HEK293T (cell line): ENCODE measurements around the gene APPBP2.

Experiments used
- CTCF ChIA-PET: fragments of 350-600 bp; formaldehyde crosslinking; extraction: SDS; loops from one replicate; lab custom pipeline; 2021; ENCODE audit warnings: antibody characterized with exemption, inconsistent platforms; lab: Yijun Ruan, JAX
- POLR2A ChIA-PET: fragments of 350-600 bp; formaldehyde crosslinking; extraction: SDS; loops from one replicate; lab custom pipeline; 2020; ENCODE audit warnings: antibody characterized with exemption, inconsistent platforms; lab: Yijun Ruan, JAX
- DNase-seq: peaks from one replicate; pipeline ENCODE4 v3.0.0; 2012; ENCODE audit warnings: mixed read lengths; ENCODE audit errors: extremely low spot score
- ARNT ChIP-seq: fragments of 450-650 bp; IDR thresholded peaks from 2 replicates; pipeline ENCODE4 v1.6.1; 2017; ENCODE audit warnings: mild to moderate bottlenecking
- BHLHE40 ChIP-seq: fragments of 450-650 bp; IDR thresholded peaks from 2 replicates; pipeline ENCODE4 v1.6.1; 2016; ENCODE audit warnings: mild to moderate bottlenecking, moderate library complexity, borderline replicate concordance
- CTBP1 ChIP-seq: fragments of 450-650 bp; IDR thresholded peaks from 2 replicates; pipeline ENCODE4 v1.6.1; 2016; ENCODE audit warnings: borderline replicate concordance
- ELF4 ChIP-seq: fragments of 450-650 bp; IDR thresholded peaks from 2 replicates; pipeline ENCODE4 v1.6.1; 2017; ENCODE audit warnings: antibody characterized with exemption
- FOXA1 ChIP-seq: fragments of 450-650 bp; IDR thresholded peaks from 2 replicates; pipeline ENCODE4 v1.6.1; 2016; ENCODE audit warnings: mild to moderate bottlenecking
- FOXK2 ChIP-seq: fragments of 450-650 bp; IDR thresholded peaks from 2 replicates; pipeline ENCODE4 v1.6.1; 2016; ENCODE audit warnings: mild to moderate bottlenecking
- FOXM1 ChIP-seq: fragments of 450-650 bp; IDR thresholded peaks from 2 replicates; pipeline ENCODE4 v1.6.1; 2017; ENCODE audit warnings: mild to moderate bottlenecking, borderline replicate concordance
- HDGF ChIP-seq: fragments of 450-650 bp; IDR thresholded peaks from 2 replicates; pipeline ENCODE4 v1.6.1; 2017; ENCODE audit warnings: antibody characterized with exemption, borderline replicate concordance
- L3MBTL2 ChIP-seq: fragments of 450-650 bp; conservative IDR thresholded peaks from 2 replicates; pipeline ENCODE4 v1.6.1; 2016; ENCODE audit warnings: mild to moderate bottlenecking
- LEF1 ChIP-seq: fragments of 450-650 bp; IDR thresholded peaks from 2 replicates; pipeline ENCODE4 v1.6.1; 2017; ENCODE audit warnings: mild to moderate bottlenecking, borderline replicate concordance
- NFRKB ChIP-seq: fragments of 450-650 bp; IDR thresholded peaks from 2 replicates; pipeline ENCODE4 v1.6.1; 2016; ENCODE audit warnings: mild to moderate bottlenecking, moderate library complexity
- PKNOX1 ChIP-seq: fragments of 450-650 bp; IDR thresholded peaks from 2 replicates; pipeline ENCODE4 v1.6.1; 2016
- SP1 ChIP-seq: fragments of 450-650 bp; IDR thresholded peaks from 2 replicates; pipeline ENCODE4 v1.6.1; 2017
- SUZ12 ChIP-seq: fragments of 450-650 bp; IDR thresholded peaks from 2 replicates; pipeline ENCODE4 v1.6.1; 2016; ENCODE audit warnings: mild to moderate bottlenecking
- TARDBP ChIP-seq: fragments of 450-650 bp; IDR thresholded peaks from 2 replicates; pipeline ENCODE4 v1.6.1; 2016
- ZNF384 ChIP-seq: fragments of 450-650 bp; IDR thresholded peaks from 2 replicates; pipeline ENCODE4 v1.6.1; 2016

Gene APPBP2

DNA sequence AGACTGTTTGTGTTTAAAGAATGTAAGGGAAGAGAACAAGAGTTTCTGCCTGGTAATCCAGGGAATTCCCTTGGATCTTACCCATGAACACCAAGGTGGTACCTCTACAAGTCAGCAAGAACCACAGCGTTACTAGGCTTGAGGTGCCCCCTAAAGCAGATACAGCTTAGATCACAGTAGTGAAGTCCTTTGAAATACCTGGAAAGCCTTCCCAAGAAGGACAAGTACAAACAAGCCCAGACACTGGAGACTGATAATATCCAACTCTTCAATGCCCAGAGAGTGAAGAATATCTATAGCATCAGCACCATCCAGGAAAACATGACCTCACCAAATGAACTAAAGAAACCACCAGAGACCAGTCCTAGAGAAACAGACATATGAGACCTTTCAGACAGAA is 3.8 kb upstream of the APPBP2 start:
- TF ChIP-seq TARDBP (no peak), L3MBTL2 (no peak), ZNF384 (no peak), NFRKB (no peak), BHLHE40 (no peak), FOXM1 (no peak), ELF4 (no peak), ARNT (no peak)
- CTCF ChIA-PET, result no interaction called here
- no peak for DNase-seq
- POLR2A ChIA-PET, result no interaction called here

DNA sequence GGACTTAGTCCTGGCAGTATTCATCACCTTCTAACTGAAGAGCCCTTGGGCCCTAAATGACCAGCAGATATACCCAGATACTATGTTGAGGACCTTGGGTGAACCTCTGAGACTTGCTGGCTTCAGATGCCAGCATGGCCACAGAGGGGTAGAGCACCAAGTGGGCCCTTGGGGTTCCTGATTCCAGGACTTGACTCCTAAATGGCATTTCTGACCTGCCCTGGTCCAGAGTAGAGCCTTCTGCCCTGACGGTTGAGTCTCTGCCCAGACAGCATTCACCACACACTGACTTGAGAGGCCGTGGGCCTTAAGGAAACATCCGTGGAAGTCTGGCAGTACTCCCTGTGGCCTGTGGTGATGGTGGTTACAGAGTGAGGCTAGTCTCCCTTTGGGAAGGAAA is 2.8 kb upstream of the APPBP2 start:
- no peak for DNase-seq
- ChIA-PET POLR2A (no interaction called here), CTCF (no interaction called here)
- no peak for TF ChIP-seq FOXA1
- no peak for TF ChIP-seq ELF4
- no peak for TF ChIP-seq FOXK2
- TF ChIP-seq ARNT, result no peak
- no peak for TF ChIP-seq ZNF384
- TF ChIP-seq NFRKB, result no peak
- no peak for TF ChIP-seq PKNOX1
- no peak for TF ChIP-seq BHLHE40

DNA sequence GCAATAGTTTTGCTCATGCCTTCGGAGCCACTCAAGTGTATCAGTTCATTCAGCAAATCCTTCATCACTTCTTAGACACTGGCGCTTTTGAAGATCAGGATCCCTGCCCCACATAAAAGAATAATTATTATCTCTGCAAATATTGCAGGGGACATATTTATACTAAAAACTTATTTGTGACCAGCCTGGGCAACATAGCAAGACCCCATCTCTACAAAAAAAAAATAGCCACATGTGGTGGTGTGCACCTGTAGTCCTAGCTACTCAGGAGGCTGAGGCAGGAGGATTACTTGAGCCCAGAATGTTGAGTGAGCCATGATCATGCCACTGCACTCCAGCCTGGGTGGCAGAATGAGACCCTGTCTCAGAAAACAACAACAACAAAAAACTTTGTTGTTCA is 1.7 kb upstream of the APPBP2 start:
- TF ChIP-seq LEF1 (no peak), HDGF (no peak), SP1 (no peak), CTBP1 (no peak), BHLHE40 (no peak), PKNOX1 (no peak), SUZ12 (no peak), ELF4 (no peak), FOXK2 (no peak), TARDBP (no peak), L3MBTL2 (no peak), NFRKB (no peak)
- POLR2A ChIA-PET, result interaction anchor here (3.4 kb wide), 1 partner anchor 71 kb away, joined by 17 read pairs; the partner anchor contains the start of gene PPM1D
- no peak for DNase-seq
- CTCF ChIA-PET, result no interaction called here

- CTCF ChIA-PET, result interaction anchor here (0.8 to 1.8 kb wide), 3 partner anchors 43 to 114 kb away, joined by 4 to 8 read pairs (median 4); no protein-coding TSS in a partner anchor
- DNase-seq, result no peak
- TF ChIP-seq L3MBTL2 (no peak), FOXM1 (no peak), NFRKB (no peak), SP1 (no peak), HDGF (no peak), BHLHE40 (no peak), FOXA1 (no peak), SUZ12 (no peak), CTBP1 (no peak), TARDBP (no peak), FOXK2 (no peak)
- POLR2A ChIA-PET, result interaction anchor here (0.5 to 3.4 kb wide), 22 partner anchors 8 to 111 kb away, joined by 3 to 17 read pairs (median 4); partner anchors contain the start of gene PPM1D
Observed at GRCh38 chr17:60526726-60527125, 684 bp upstream of the APPBP2 start.

- TF ChIP-seq TARDBP, result no peak
- no peak for TF ChIP-seq NFRKB
- POLR2A ChIA-PET, result interaction anchor here (3.4 kb wide), 1 partner anchor 74 kb away, joined by 17 read pairs; the partner anchor contains the start of gene PPM1D
- CTCF ChIA-PET, result no interaction called here
- peak; percentile 25 for DNase-seq
Observed at GRCh38 chr17:60525328-60525684, 736 bp downstream of the APPBP2 start.

GRCh38 chr17:60524463-60525327 is 1.3 kb downstream of the APPBP2 start:
- ChIA-PET CTCF (no interaction called here), POLR2A (interaction anchor here (0.7 to 3.4 kb wide), 2 partner anchors 52 to 74 kb away, joined by 3 to 17 read pairs; partner anchors contain the start of gene PPM1D)
- DNase-seq, result no peak

GRCh38 chr17:60523822-60524221 is 2.2 kb downstream of the APPBP2 start:
- POLR2A ChIA-PET, result interaction anchor here (0.6 kb wide), 1 partner anchor 88 kb away, joined by 3 read pairs; no protein-coding TSS in a partner anchor
- no peak for TF ChIP-seq L3MBTL2
- no peak for TF ChIP-seq ZNF384
- TF ChIP-seq FOXA1, result no peak
- no peak for TF ChIP-seq FOXK2
- no peak for TF ChIP-seq TARDBP
- no peak for TF ChIP-seq SUZ12
- TF ChIP-seq ARNT, result no peak
- no peak for TF ChIP-seq PKNOX1
- TF ChIP-seq ELF4, result no peak
- TF ChIP-seq LEF1, result no peak
- TF ChIP-seq SP1, result no peak
- CTCF ChIA-PET, result no interaction called here
- DNase-seq, result no peak

More at GRCh38 chr17:60524463-60525327, 1.3 kb downstream of the APPBP2 start:
- TF ChIP-seq ZNF384, result peak; percentile 92
- no peak for TF ChIP-seq NFRKB
- no peak for TF ChIP-seq HDGF
- no peak for TF ChIP-seq CTBP1
